Activated naive CD4-positive, alpha-beta T cell treated with anti-CD3 and anti-CD28 coated beads, Interleukin-2, amount 50 U/mL, for 24 hours (primary cell): ENCODE measurements around the gene TSPAN17.

ENCODE experiments used
- H3K27ac Mint-ChIP-seq: one replicate; pipeline ENCODE4 v1.8.0; 2021; ENCODE audit warnings: mild to moderate bottlenecking, mixed read lengths
- H3K27me3 Mint-ChIP-seq: one replicate; pipeline ENCODE4 v1.8.0; 2021; ENCODE audit warnings: mixed read lengths
- H3K36me3 Mint-ChIP-seq: one replicate; pipeline ENCODE4 v1.8.0; 2021; ENCODE audit warnings: mixed read lengths
- H3K4me1 Mint-ChIP-seq: one replicate; pipeline ENCODE4 v1.8.0; 2021; ENCODE audit warnings: mixed read lengths
- H3K4me3 Mint-ChIP-seq: one replicate; pipeline ENCODE4 v1.8.0; 2021; ENCODE audit warnings: mild to moderate bottlenecking, mixed read lengths
- H3K9me3 Mint-ChIP-seq: one replicate; pipeline ENCODE4 v1.8.0; 2021; ENCODE audit warnings: mixed read lengths

The TSPAN17 gene

GRCh38 chr5:176659512-176659839, 12.2 kb downstream of the TSPAN17 start:
- Mint-ChIP-seq H3K9me3 (no peaks in the 10 kb centered on the region), H3K27ac (no peak overlapping the region), H3K4me1 (peaks cover 42% of the 10 kb centered on the region), H3K36me3 (no peaks in the 10 kb centered on the region), H3K4me3 (peak overlapping the region; percentile 76), H3K27me3 (peaks cover 3% of the 10 kb centered on the region)

GRCh38 chr5:176659860-176660461, 12.7 kb downstream of the TSPAN17 start:
- H3K4me1 Mint-ChIP-seq = peaks cover 39% of the 10 kb centered on the region
- no peaks in the 10 kb centered on the region for H3K9me3 Mint-ChIP-seq
- peak overlapping the region; percentile 58 for H3K4me3 Mint-ChIP-seq
- peaks cover 3% of the 10 kb centered on the region for H3K27me3 Mint-ChIP-seq
- H3K27ac Mint-ChIP-seq = no peak overlapping the region
- no peaks in the 10 kb centered on the region for H3K36me3 Mint-ChIP-seq

- no peak overlapping the region for H3K27ac Mint-ChIP-seq
- no peak overlapping the region for H3K4me3 Mint-ChIP-seq
- no peaks in the 10 kb centered on the region for H3K9me3 Mint-ChIP-seq
- peaks cover 34% of the 10 kb centered on the region for H3K4me1 Mint-ChIP-seq
- peaks cover 3% of the 10 kb centered on the region for H3K27me3 Mint-ChIP-seq
- H3K36me3 Mint-ChIP-seq = no peaks in the 10 kb centered on the region
Measured at GRCh38 chr5:176660530-176660859, 13.2 kb downstream of the TSPAN17 start.

GRCh38 chr5:176660860-176661641, 13.8 kb downstream of the TSPAN17 start:
- H3K4me3 Mint-ChIP-seq = no peak overlapping the region
- no peaks in the 10 kb centered on the region for H3K9me3 Mint-ChIP-seq

GRCh38 chr5:176661676-176662075, 14.4 kb downstream of the TSPAN17 start:
- Mint-ChIP-seq H3K27me3 (peaks cover 3% of the 10 kb centered on the region), H3K4me3 (no peak overlapping the region), H3K36me3 (no peaks in the 10 kb centered on the region), H3K27ac (no peak overlapping the region), H3K4me1 (peaks cover 34% of the 10 kb centered on the region), H3K9me3 (no peaks in the 10 kb centered on the region)

More at GRCh38 chr5:176660860-176661641, 13.8 kb downstream of the TSPAN17 start:
- H3K4me1 Mint-ChIP-seq = peaks cover 34% of the 10 kb centered on the region
- no peaks in the 10 kb centered on the region for H3K36me3 Mint-ChIP-seq
- no peak overlapping the region for H3K27ac Mint-ChIP-seq
- peaks cover 3% of the 10 kb centered on the region for H3K27me3 Mint-ChIP-seq

GRCh38 chr5:176662371-176663333, 15.4 kb downstream of the TSPAN17 start:
- no peak overlapping the region for H3K27ac Mint-ChIP-seq
- no peaks in the 10 kb centered on the region for H3K9me3 Mint-ChIP-seq
- no peak overlapping the region for H3K4me3 Mint-ChIP-seq
- no peaks in the 10 kb centered on the region for H3K36me3 Mint-ChIP-seq
- H3K4me1 Mint-ChIP-seq = peaks cover 33% of the 10 kb centered on the region
- H3K27me3 Mint-ChIP-seq = peaks cover 3% of the 10 kb centered on the region

GRCh38 chr5:176663566-176663965, 16.3 kb downstream of the TSPAN17 start:
- H3K27ac Mint-ChIP-seq = no peak overlapping the region
- H3K36me3 Mint-ChIP-seq = no peaks in the 10 kb centered on the region
- peaks cover 3% of the 10 kb centered on the region for H3K27me3 Mint-ChIP-seq
- H3K4me1 Mint-ChIP-seq = peaks cover 24% of the 10 kb centered on the region
- H3K4me3 Mint-ChIP-seq = no peak overlapping the region
- H3K9me3 Mint-ChIP-seq = no peaks in the 10 kb centered on the region

- Mint-ChIP-seq H3K27me3 (peaks cover 3% of the 10 kb centered on the region), H3K9me3 (no peaks in the 10 kb centered on the region), H3K27ac (no peak overlapping the region), H3K36me3 (no peaks in the 10 kb centered on the region), H3K4me1 (peaks cover 15% of the 10 kb centered on the region), H3K4me3 (no peak overlapping the region)
Measured at GRCh38 chr5:176664479-176664878, 17.2 kb downstream of the TSPAN17 start.

- no peak overlapping the region for H3K27ac Mint-ChIP-seq
- no peak overlapping the region for H3K4me3 Mint-ChIP-seq
- H3K4me1 Mint-ChIP-seq = peaks cover 11% of the 10 kb centered on the region
- peaks cover 3% of the 10 kb centered on the region for H3K27me3 Mint-ChIP-seq
- H3K9me3 Mint-ChIP-seq = no peaks in the 10 kb centered on the region
- H3K36me3 Mint-ChIP-seq = no peaks in the 10 kb centered on the region
Measured at GRCh38 chr5:176664886-176665285, 17.6 kb downstream of the TSPAN17 start.

- Mint-ChIP-seq H3K9me3 (no peaks in the 10 kb centered on the region), H3K4me3 (no peak overlapping the region), H3K27me3 (peaks cover 3% of the 10 kb centered on the region), H3K36me3 (no peaks in the 10 kb centered on the region), H3K4me1 (peaks cover 4% of the 10 kb centered on the region), H3K27ac (no peak overlapping the region)
Measured at GRCh38 chr5:176665517-176665916, 18.2 kb downstream of the TSPAN17 start.

GRCh38 chr5:176667637-176668036, 20.4 kb downstream of the TSPAN17 start:
- Mint-ChIP-seq H3K9me3 (no peaks in the 10 kb centered on the region), H3K36me3 (no peaks in the 10 kb centered on the region), H3K27me3 (peaks cover 6% of the 10 kb centered on the region), H3K4me3 (no peak overlapping the region), H3K27ac (no peak overlapping the region), H3K4me1 (no peaks in the 10 kb centered on the region)

- Mint-ChIP-seq H3K4me3 (no peak overlapping the region), H3K9me3 (no peaks in the 10 kb centered on the region), H3K4me1 (no peaks in the 10 kb centered on the region), H3K27me3 (peaks cover 8% of the 10 kb centered on the region), H3K36me3 (no peaks in the 10 kb centered on the region), H3K27ac (no peak overlapping the region)
Measured at GRCh38 chr5:176670449-176670848, 23.2 kb downstream of the TSPAN17 start.

- Mint-ChIP-seq H3K27me3 (peaks cover 11% of the 10 kb centered on the region), H3K4me3 (no peak overlapping the region), H3K36me3 (no peaks in the 10 kb centered on the region), H3K9me3 (no peaks in the 10 kb centered on the region), H3K27ac (no peak overlapping the region), H3K4me1 (no peaks in the 10 kb centered on the region)
Measured at GRCh38 chr5:176671399-176671798, 24.1 kb downstream of the TSPAN17 start.

GRCh38 chr5:176671890-176672747, 24.8 kb downstream of the TSPAN17 start:
- H3K4me1 Mint-ChIP-seq = no peaks in the 10 kb centered on the region
- H3K4me3 Mint-ChIP-seq = no peak overlapping the region
- no peaks in the 10 kb centered on the region for H3K9me3 Mint-ChIP-seq
- H3K27me3 Mint-ChIP-seq = peaks cover 12% of the 10 kb centered on the region
- no peak overlapping the region for H3K27ac Mint-ChIP-seq
- no peaks in the 10 kb centered on the region for H3K36me3 Mint-ChIP-seq
